Large intestine (tissue), 3 donors: ENCODE data around the gene GLS2. TPM values are rescaled to one million over a fixed set of nuclear protein-coding genes. Genes with fewer than 3 reads are reported as not detected.
"Not testable (repeated sequence)": the region's sequence is repeated elsewhere in the genome, so short reads cannot be mapped to it uniquely, and the experiment has no call there.

ENCODE experiments used
- DNase-seq, 2 donors: peaks; one replicate each; pipeline versions ENCODE4 v3.0.0 to v3.0.0-alpha.2; 2013
- H3K27ac ChIP-seq: one replicate; pipeline ENCODE4 v1.5.1; 2013; ENCODE audit warnings: low read length
- H3K27me3 ChIP-seq: 2 replicates; pipeline ENCODE4 v1.6.1; 2013; ENCODE audit warnings: low read length; ENCODE audit not compliant: control insufficient read depth, insufficient read depth
- H3K36me3 ChIP-seq: 2 replicates; pipeline ENCODE4 v1.6.1; 2013; ENCODE audit warnings: low read length; ENCODE audit not compliant: control insufficient read depth, insufficient read depth
- H3K4me1 ChIP-seq: one replicate; pipeline ENCODE4 v1.6.1; 2013; ENCODE audit warnings: low read length; ENCODE audit not compliant: control insufficient read depth, insufficient read depth
- H3K4me3 ChIP-seq: one replicate; pipeline ENCODE4 v1.5.1; 2013; ENCODE audit warnings: low read length
- H3K9me3 ChIP-seq: one replicate; pipeline ENCODE4 v1.6.1; 2013; ENCODE audit warnings: mild to moderate bottlenecking, low read depth, low read length, moderate library complexity; ENCODE audit not compliant: control insufficient read depth
- WGBS: methylation state at CpG from one replicate; pipeline ENCODE4 v1.1.5; 2013; ENCODE audit warnings: low lambda C conversion rate; ENCODE audit not compliant: insufficient coverage; 5-methylcytosine and 5-hydroxymethylcytosine counted together
- polyA plus RNA-seq: library from polyadenylated mRNA; unstranded; fragments of 120-200 nt; gene quantifications from one replicate; pipeline ENCODE4 v1.2.1, GENCODE V29; 2013

GLS2 gene
- polyA plus RNA-seq, 1 donor: 1.5 TPM

- H3K9me3 ChIP-seq: no peaks in the 10 kb centered on the region
- no peaks in the 10 kb centered on the region for H3K27me3 ChIP-seq
- H3K4me1 ChIP-seq: peaks cover 10% of the 10 kb centered on the region
- H3K36me3 ChIP-seq: no peaks in the 10 kb centered on the region
- WGBS: no CpG with 5 or more reads among the region's 3 CpGs
- peak in 1 of 2 donors; percentile 16 for DNase-seq
- no peak overlapping the region for H3K4me3 ChIP-seq
- peak overlapping the region; percentile 92 for H3K27ac ChIP-seq
Measured at GRCh38 chr12:56520048-56520447, 32.1 kb upstream of the GLS2 start.

GRCh38 chr12:56518570-56518969 is 30.6 kb upstream of the GLS2 start:
- no peaks in the 10 kb centered on the region for H3K27me3 ChIP-seq
- no peak overlapping the region for H3K4me3 ChIP-seq
- no CpG with 5 or more reads among the region's 2 CpGs for WGBS
- H3K9me3 ChIP-seq: no peaks in the 10 kb centered on the region
- no peak overlapping the region for H3K27ac ChIP-seq
- peaks cover 10% of the 10 kb centered on the region for H3K4me1 ChIP-seq
- no peak for DNase-seq
- no peaks in the 10 kb centered on the region for H3K36me3 ChIP-seq

- WGBS: no CpG with 5 or more reads among the region's 2 CpGs
- DNase-seq: no peak
- H3K4me3 ChIP-seq: no peak overlapping the region
- no peak overlapping the region for H3K27ac ChIP-seq
- no peaks in the 10 kb centered on the region for H3K36me3 ChIP-seq
- no peaks in the 10 kb centered on the region for H3K9me3 ChIP-seq
- peaks cover 5% of the 10 kb centered on the region for H3K4me1 ChIP-seq
- no peaks in the 10 kb centered on the region for H3K27me3 ChIP-seq
Measured at GRCh38 chr12:56517854-56518253, 29.9 kb upstream of the GLS2 start.

GRCh38 chr12:56514014-56514318 is 26.0 kb upstream of the GLS2 start:
- no CpG with 5 or more reads among the region's 4 CpGs for WGBS
- H3K27me3 ChIP-seq, H3K4me1 ChIP-seq, H3K27ac ChIP-seq, DNase-seq, H3K4me3 ChIP-seq, H3K9me3 ChIP-seq, H3K36me3 ChIP-seq: not testable (repeated sequence)

- WGBS: no CpG with 5 or more reads among the region's 16 CpGs
- Histone ChIP-seq H3K27me3 (peaks cover 2% of the 10 kb centered on the region), H3K9me3 (no peaks in the 10 kb centered on the region), H3K4me1 (no peaks in the 10 kb centered on the region), H3K4me3 (no peak overlapping the region), H3K36me3 (no peaks in the 10 kb centered on the region), H3K27ac (no peak overlapping the region)
- DNase-seq: no peak
Measured at GRCh38 chr12:56510786-56511185, 22.8 kb upstream of the GLS2 start.

- not testable (repeated sequence) for H3K36me3 ChIP-seq, H3K4me1 ChIP-seq, H3K9me3 ChIP-seq, H3K27ac ChIP-seq, DNase-seq, H3K4me3 ChIP-seq
- H3K27me3 ChIP-seq: peaks cover 11% of the 10 kb centered on the region
- no CpG with 5 or more reads among the region's 13 CpGs for WGBS
Measured at GRCh38 chr12:56499879-56500278, 11.9 kb upstream of the GLS2 start.

GRCh38 chr12:56499452-56499851 is 11.5 kb upstream of the GLS2 start:
- not testable (repeated sequence) for DNase-seq, H3K4me3 ChIP-seq, H3K36me3 ChIP-seq, H3K4me1 ChIP-seq, H3K27ac ChIP-seq
- no CpG with 5 or more reads among the region's 9 CpGs for WGBS
- Histone ChIP-seq H3K9me3 (peaks cover 11% of the 10 kb centered on the region), H3K27me3 (peaks cover 11% of the 10 kb centered on the region)

- not testable (repeated sequence) for H3K4me3 ChIP-seq, H3K27ac ChIP-seq, DNase-seq, H3K4me1 ChIP-seq, H3K36me3 ChIP-seq
- WGBS: no CpG with 5 or more reads among the region's 14 CpGs
- Histone ChIP-seq H3K27me3 (peaks cover 11% of the 10 kb centered on the region), H3K9me3 (peaks cover 20% of the 10 kb centered on the region)
Measured at GRCh38 chr12:56498126-56498902, 10.4 kb upstream of the GLS2 start.

- not testable (repeated sequence) for H3K36me3 ChIP-seq, DNase-seq, H3K4me1 ChIP-seq, H3K4me3 ChIP-seq, H3K27ac ChIP-seq
- Histone ChIP-seq H3K27me3 (peaks cover 11% of the 10 kb centered on the region), H3K9me3 (peaks cover 20% of the 10 kb centered on the region)
- no CpG with 5 or more reads among the region's 17 CpGs for WGBS
Measured at GRCh38 chr12:56496704-56497103, 8.7 kb upstream of the GLS2 start.

- no CpG with 5 or more reads among the region's 27 CpGs for WGBS
- not testable (repeated sequence) for DNase-seq
Measured at GRCh38 chr12:56494481-56494880, 6.5 kb upstream of the GLS2 start.

GRCh38 chr12:56494106-56494415 is 6.1 kb upstream of the GLS2 start:
- WGBS: no CpG with 5 or more reads among the region's 15 CpGs
- Histone ChIP-seq H3K9me3 (peaks cover 20% of the 10 kb centered on the region), H3K27me3 (peaks cover 19% of the 10 kb centered on the region)
- not testable (repeated sequence) for DNase-seq, H3K27ac ChIP-seq, H3K36me3 ChIP-seq, H3K4me1 ChIP-seq, H3K4me3 ChIP-seq

More at GRCh38 chr12:56494481-56494880, 6.5 kb upstream of the GLS2 start:
- H3K4me3 ChIP-seq, H3K27ac ChIP-seq, H3K36me3 ChIP-seq, H3K4me1 ChIP-seq: not testable (repeated sequence)
- H3K9me3 ChIP-seq: peaks cover 20% of the 10 kb centered on the region
- peaks cover 17% of the 10 kb centered on the region for H3K27me3 ChIP-seq
